Measurements from ENCODE around the gene EBI3. TPM values are rescaled to one million over a fixed set of nuclear protein-coding genes. Genes with fewer than 3 reads are reported as not detected.
"Not testable (repeated sequence)": the region's sequence is repeated elsewhere in the genome, so short reads cannot be mapped to it uniquely, and the experiment has no call there.

EBI3 gene
- total RNA-seq, 8 experiments from 2014 or later, result 0.17 to 11.9 (median 0.83) TPM; not detected in 4

DNA sequence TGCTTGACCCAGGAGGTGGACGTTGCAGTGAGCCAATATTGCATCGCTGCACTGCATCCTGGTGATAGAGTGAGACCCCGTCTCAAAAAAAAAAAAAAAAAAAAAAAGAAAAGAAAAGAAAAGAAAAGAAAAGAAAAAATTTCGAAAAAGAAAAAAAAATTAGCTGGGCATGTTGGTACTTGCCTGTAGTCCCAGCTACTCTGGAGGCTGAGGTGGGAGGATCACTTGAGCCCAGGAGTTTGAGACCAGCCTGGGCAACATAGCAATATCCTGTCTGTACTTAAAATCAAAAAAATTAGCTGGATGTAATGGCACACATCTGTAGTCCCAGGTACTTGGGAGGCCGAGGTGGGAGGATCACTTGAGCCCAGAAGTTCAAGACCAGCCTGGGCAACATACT is 2.8 kb downstream of the EBI3 start:
- in situ Hi-C loops (cut with MboI; ENCODE audit: low pct_unique_long_range_greater_than_20kb in 2 of 9, low sequenced_read_pairs in 9 of 9, unreplicated experiment in 9 of 9); H3K27ac ChIP-seq; ATAC-seq (replicated peaks in 6 of 8); H3K4me1 ChIP-seq (replicated peaks in 1 of 2); H3K4me3 ChIP-seq: not testable (repeated sequence)
- WGBS, 10 experiments, result 52 to 80% (median 65%) methylated on average over 2 to 5 of the region's 5 CpGs; no CpG with 5 or more reads in 1 of the 10 experiments

DNA sequence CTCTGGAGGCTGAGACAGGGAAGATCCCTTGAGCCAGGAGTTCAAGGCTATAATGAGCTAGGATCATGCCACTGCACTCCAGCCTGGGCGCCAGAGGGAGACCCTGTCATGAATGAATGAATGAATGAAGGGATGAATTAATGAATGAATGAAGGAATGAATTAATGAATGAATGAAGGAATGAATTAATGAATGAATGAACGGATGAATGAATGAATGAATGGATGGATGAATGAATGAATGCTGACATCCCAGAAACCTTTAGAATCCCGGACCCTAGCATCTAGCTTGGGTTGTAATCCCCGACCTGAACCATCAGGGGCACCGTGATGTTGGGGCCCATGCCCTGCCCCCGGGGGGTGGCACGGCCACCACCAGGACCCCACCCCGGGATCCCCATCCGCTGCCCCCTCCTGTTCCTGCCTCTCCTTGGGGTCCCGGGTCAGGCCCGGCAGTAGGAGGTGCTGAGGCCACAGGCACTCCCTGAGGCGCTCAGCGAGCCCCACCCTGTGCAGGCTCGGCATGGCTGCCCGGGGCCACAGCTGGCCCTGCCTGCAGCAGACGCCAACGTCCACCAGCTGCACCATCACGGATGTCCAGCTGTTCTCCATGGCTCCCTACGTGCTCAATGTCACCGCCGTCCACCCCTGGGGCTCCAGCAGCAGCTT is 3.4 kb downstream of the EBI3 start:
- ATAC-seq (replicated peaks in 6 of 8), result peak in 7 of 8 experiments; percentile 18 to 57 (median 38)
- no peak overlapping the region for H3K4me3 ChIP-seq
- no peak overlapping the region for H3K27ac ChIP-seq
- H3K4me1 ChIP-seq (replicated peaks in 1 of 2), result no peaks in the 10 kb centered on the region
- in situ Hi-C loops (cut with MboI; ENCODE audit: low pct_unique_long_range_greater_than_20kb in 2 of 9, low sequenced_read_pairs in 9 of 9, unreplicated experiment in 9 of 9), result no loop called here
- 29 to 100% (median 71%) methylated on average over 1 to 5 of the region's 21 CpGs; no CpG with 5 or more reads in 2 of the 10 experiments for WGBS, 10 experiments

DNA sequence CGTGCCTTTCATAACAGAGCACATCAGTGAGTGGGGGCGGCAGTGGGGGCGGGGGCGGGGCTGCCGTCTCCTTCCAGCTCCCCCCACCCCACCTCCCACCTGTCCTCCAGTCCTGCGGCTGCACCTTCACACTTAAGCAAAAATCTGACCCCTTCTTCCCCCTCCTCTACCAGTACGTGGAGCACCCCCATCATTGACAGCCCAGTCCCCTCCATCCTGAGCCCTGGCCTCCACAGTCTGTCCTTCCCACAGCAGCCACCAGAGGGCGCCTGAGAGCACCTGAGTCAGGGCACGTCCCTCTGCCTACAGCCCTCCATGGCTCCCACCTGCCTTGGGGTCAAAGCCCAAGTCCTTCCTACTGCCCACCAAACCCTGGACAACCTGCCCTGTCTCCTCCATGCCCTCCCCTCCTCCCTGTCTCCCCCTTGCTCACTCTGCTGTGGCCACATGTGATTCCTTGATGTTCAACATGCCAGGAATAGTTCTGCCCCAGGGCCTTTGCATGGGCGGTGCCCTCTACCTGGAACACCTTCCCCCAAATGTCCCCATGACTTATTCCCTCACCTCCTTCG is 4.0 kb downstream of the EBI3 start:
- no peaks in the 10 kb centered on the region for H3K4me1 ChIP-seq (replicated peaks in 1 of 2)
- 64 to 80% methylated on average over 2 of the region's 11 CpGs; no CpG with 5 or more reads in 8 of the 10 experiments for WGBS, 10 experiments
- H3K27ac ChIP-seq, result no peak overlapping the region
- in situ Hi-C loops (cut with MboI; ENCODE audit: low pct_unique_long_range_greater_than_20kb in 2 of 9, low sequenced_read_pairs in 9 of 9, unreplicated experiment in 9 of 9), result no loop called here
- ATAC-seq (replicated peaks in 6 of 8), result peak; percentile 21 to 66 (median 44)
- H3K4me3 ChIP-seq, result no peak overlapping the region

DNA sequence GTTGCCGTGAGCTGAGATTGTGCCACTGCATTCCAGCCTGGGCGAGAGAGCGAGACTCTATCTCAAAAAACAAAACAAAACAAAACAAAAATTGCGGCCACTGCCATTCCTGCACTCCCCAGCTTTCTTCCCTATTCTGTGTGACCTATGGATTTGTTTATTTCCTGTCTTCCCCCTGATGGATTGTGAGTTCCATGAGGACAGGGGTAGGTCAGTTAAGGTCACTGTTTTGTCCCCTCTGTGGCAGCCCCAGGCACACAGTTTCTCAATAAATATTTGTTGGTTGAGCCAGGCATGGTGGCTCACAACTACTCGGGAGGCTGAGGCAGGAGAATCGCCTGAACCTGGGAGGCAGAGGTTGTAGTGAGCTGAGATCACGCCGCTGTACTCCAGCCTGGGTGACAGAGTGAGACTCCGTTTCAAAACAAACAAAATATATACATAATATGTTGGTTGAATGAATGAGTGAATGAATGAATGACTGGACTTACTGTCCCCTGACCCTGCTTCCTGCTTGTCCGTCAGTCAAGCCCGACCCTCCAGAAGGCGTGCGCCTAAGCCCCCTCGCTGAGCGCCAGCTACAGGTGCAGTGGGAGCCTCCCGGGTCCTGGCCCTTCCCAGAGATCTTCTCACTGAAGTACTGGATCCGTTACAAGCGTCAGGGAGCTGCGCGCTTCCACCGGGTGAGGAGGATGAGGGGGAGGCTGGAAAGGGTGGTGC is 5.0 kb downstream of the EBI3 start:
- in situ Hi-C loops (cut with MboI; ENCODE audit: low pct_unique_long_range_greater_than_20kb in 2 of 9, low sequenced_read_pairs in 9 of 9, unreplicated experiment in 9 of 9), result no loop called here

DNA sequence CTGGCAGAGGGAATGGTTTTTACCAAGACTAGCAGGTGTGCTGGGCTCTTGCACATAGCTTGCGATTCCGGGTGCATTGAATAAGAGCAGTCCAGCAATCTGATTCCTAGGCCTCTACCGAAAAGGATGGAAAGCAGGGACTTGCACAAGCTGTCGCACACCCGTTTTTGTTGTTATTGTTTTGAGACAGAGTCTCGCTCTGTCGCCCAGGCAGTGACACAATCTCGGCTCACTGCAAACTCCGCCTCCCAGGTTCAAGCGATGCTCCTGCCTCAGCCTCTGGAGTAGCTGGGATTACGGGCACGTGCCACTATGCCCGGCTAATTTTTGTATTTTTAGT is 5.5 kb downstream of the EBI3 start:
- no peak overlapping the region for H3K27ac ChIP-seq
- in situ Hi-C loops (cut with MboI; ENCODE audit: low pct_unique_long_range_greater_than_20kb in 2 of 9, low sequenced_read_pairs in 9 of 9, unreplicated experiment in 9 of 9), result no loop called here
- no peak for ATAC-seq (replicated peaks in 6 of 8)
- H3K4me3 ChIP-seq, result no peak overlapping the region
- no peaks in the 10 kb centered on the region for H3K4me1 ChIP-seq (replicated peaks in 1 of 2)
- 35 to 80% (median 66%) methylated on average over 1 to 8 of the region's 13 CpGs; no CpG with 5 or more reads in 6 of the 10 experiments for WGBS, 10 experiments

More for the DNA sequence above, 5.0 kb downstream of the EBI3 start:
- Histone ChIP-seq H3K4me3 (no peak overlapping the region), H3K27ac (no peak overlapping the region), H3K4me1 (replicated peaks in 1 of 2) (no peaks in the 10 kb centered on the region)
- no peak for ATAC-seq (replicated peaks in 6 of 8)
- WGBS, 10 experiments, result 48 to 89% (median 76%) methylated on average over 2 to 10 of the region's 21 CpGs; no CpG with 5 or more reads in 2 of the 10 experiments

DNA sequence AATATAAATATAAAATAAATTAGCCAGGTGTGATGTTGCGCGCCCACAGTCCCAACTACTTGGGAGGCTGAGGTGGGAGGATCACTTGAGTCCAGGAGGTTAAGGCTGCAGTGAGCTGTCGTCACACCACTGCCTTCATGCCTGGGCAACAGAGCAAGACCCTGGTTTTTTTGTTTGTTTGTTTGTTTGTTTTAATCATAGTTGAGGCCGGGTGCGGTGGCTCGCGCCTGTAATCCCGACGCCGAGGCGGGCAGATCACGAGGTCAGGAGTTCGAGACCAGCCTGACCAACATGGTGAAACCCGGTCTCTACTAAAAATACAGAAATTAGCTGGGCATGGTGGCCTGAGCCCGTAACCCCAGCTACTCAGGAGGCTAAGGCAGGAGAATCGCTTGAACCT is 8.2 kb downstream of the EBI3 start:
- H3K4me3 ChIP-seq; H3K27ac ChIP-seq; H3K4me1 ChIP-seq (replicated peaks in 1 of 2); in situ Hi-C loops (cut with MboI; ENCODE audit: low pct_unique_long_range_greater_than_20kb in 2 of 9, low sequenced_read_pairs in 9 of 9, unreplicated experiment in 9 of 9); ATAC-seq (replicated peaks in 6 of 8): not testable (repeated sequence)
- 76 to 100% (median 88%) methylated on average over 1 to 15 of the region's 16 CpGs; no CpG with 5 or more reads in 3 of the 10 experiments for WGBS, 10 experiments

DNA sequence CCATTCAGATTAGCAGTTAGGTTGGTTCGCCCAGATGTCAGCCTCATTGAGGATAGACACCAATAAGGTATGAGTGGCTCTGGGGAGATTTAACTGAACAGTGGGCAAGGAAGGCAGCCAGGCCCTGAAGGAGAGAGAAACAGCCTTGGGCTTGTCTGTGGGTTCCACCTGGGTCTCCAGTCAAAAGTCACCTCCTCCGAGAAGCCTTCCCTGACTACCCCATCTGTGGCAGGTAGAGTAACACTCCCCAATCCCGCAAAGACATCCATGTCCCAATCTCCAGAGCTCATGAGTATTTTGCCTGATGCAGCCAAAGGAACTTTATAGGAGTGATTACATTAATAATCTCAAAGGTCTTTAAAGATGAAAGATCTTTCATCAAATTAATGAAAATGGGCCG is 9.5 kb downstream of the EBI3 start:
- 67 to 100% (median 93%) methylated on average over 1 to 3 of the region's 4 CpGs; no CpG with 5 or more reads in 5 of the 10 experiments for WGBS, 10 experiments
- Histone ChIP-seq H3K4me3 (no peak overlapping the region), H3K27ac (no peak overlapping the region), H3K4me1 (replicated peaks in 1 of 2) (no peaks in the 10 kb centered on the region)
- ATAC-seq (replicated peaks in 6 of 8), result no peak
- in situ Hi-C loops (cut with MboI; ENCODE audit: low pct_unique_long_range_greater_than_20kb in 2 of 9, low sequenced_read_pairs in 9 of 9, unreplicated experiment in 9 of 9), result no loop called here

DNA sequence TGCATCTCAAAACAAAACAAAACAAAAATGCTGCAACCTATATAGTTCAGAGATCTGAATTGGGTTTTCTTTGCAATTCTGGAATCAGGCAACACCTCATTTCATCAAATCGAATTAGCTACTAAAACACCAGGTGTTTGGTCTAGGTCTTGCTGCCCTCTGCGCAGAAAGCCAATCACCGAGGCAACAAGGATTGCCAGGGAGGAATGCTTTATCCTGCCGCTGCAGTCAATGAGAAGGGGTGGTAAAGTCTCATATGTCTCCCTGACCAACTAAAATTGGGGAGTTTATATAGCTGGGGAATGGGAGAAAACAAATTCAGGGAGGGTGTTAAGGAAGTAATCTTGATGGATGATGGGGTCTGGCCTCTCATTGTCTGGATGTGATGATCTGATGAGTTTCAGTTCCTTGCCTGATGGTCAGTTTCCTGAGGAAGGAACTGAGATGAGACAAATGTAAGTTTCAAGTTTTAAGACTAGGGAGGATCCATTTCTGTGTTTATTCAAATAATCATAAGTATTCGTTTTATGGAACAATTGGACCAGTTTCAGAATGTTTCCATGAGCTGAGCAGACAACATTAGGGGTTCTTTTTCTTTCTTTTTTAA is 12.6 kb downstream of the EBI3 start:
- in situ Hi-C loops (cut with MboI; ENCODE audit: low pct_unique_long_range_greater_than_20kb in 2 of 9, low sequenced_read_pairs in 9 of 9, unreplicated experiment in 9 of 9), result no loop called here
- Histone ChIP-seq H3K27ac (no peak overlapping the region), H3K4me3 (no peak overlapping the region), H3K4me1 (replicated peaks in 1 of 2) (peaks cover 0 to 5% of the 10 kb centered on the region in 2 donors)
- ATAC-seq (replicated peaks in 6 of 8), result no peak
- WGBS, 10 experiments, result 13 to 68% (median 43%) methylated on average over 1 to 5 of the region's 5 CpGs; no CpG with 5 or more reads in 1 of the 10 experiments

DNA sequence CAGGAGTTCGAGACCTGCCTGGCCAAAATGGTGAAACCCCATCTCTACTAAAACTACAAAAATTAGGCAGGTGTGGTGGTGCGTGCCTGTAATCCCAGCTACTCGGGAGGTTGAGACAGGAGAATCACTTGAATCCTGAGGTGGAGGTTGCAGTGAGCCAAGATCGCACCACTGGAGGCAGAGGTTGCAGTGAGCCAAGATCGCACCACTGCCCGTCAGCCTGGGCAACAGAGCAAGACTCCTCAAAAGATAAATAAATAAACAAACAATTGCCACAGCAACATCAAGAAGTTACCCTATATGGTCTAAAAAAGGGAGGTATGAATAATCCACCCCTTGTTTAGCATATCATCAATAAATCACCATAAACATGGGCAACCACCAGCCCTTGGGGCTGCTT is 16.6 kb downstream of the EBI3 start:
- H3K27ac ChIP-seq; in situ Hi-C loops (cut with MboI; ENCODE audit: low pct_unique_long_range_greater_than_20kb in 2 of 9, low sequenced_read_pairs in 9 of 9, unreplicated experiment in 9 of 9); H3K4me3 ChIP-seq; H3K4me1 ChIP-seq (replicated peaks in 1 of 2); ATAC-seq (replicated peaks in 6 of 8): not testable (repeated sequence)
- WGBS, 10 experiments, result 86 to 100% (median 100%) methylated on average over 1 to 5 of the region's 6 CpGs; no CpG with 5 or more reads in 6 of the 10 experiments

DNA sequence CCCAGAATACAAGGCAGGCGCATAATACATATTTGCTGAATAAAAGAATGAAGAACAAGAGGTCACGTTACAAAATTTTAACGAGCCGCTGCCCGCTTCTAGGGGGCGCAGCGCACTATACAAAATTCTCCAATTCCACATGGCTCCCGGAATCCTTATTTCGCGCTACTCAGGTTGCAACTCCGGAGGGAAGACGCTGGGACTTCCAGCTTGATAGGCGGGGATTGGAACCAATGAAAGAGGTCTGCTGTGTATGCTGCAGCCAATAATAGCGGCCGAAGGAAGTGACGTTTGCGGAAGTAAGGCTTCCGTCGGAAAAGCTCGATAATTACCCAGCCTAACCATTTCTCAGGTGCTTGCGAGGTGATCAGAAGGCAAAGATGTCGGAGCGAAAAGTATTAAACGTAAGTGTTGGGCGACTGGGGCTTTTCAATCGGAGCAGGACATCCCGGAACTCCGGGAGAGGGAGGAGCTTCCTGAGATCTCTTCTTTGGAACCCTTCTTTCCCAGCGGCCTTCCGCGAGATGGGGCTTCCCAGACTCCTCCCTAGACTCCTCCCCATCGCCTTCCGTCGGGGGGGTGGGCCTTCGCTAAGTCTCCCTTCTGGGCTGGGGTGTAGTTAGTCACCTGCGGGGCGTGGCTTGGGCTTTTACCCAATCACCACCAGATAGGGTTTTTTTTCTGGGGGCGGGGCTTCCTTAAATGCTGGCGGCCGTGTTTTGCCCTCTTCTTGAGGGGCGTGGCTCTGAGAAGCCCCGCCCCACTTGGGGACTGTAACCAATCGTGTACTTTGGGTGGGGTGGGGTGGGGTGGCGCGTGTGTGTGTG is 17.7 kb downstream of the EBI3 start, which contains the start of gene YJU2:
Gene YJU2 (plus strand): TSS at position 314 of the 827 bp plus-strand sequence. CDS start 67 bp downstream, at position 381.
- Histone ChIP-seq H3K4me1 (replicated peaks in 1 of 2) (peaks cover 4 to 5% of the 10 kb centered on the region in 2 donors), H3K4me3 (peak within 1 kb of the TSS; percentile 67 to 96 (median 71)), H3K27ac (peak within 1 kb of the TSS; percentile 95 to 97)
- 0 to 6% (median 2%) methylated on average over 1 to 18 of the region's 45 CpGs; no CpG with 5 or more reads in 2 of the 10 experiments for WGBS, 10 experiments
- in situ Hi-C loops (cut with MboI; ENCODE audit: low pct_unique_long_range_greater_than_20kb in 2 of 9, low sequenced_read_pairs in 9 of 9, unreplicated experiment in 9 of 9), result no loop called here
- peak; percentile 93 to 96 (median 95) for ATAC-seq (replicated peaks in 6 of 8)

DNA sequence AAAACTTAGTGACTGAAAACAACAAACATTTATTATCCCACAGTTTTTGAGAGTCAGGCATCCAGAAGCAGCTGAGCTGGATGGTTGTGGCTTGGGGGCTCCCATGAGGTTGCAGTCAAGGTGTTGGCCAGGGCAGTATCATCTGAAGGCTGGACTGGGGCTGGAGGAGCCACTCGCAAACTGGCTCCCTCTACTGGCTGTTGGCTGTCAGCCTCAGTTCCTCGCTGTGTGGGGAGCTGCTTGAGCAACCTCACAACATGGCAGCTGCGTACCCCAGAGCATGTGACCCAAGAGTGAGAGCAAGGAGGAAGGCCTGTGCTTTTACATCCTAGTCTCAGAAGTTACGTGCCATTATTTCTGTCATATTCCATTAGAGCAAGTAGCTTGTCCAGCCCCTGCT is 27.2 kb downstream of the EBI3 start:
- H3K27ac ChIP-seq, result no peak overlapping the region
- no peak for ATAC-seq (replicated peaks in 6 of 8)
- in situ Hi-C loops (cut with MboI; ENCODE audit: low pct_unique_long_range_greater_than_20kb in 2 of 9, low sequenced_read_pairs in 9 of 9, unreplicated experiment in 9 of 9), result loop anchor here in 1 of 9 experiments (25.0 kb wide), 1 partner anchor 381 kb away; the partner anchor contains the start of gene TNFAIP8L1
- H3K4me1 ChIP-seq (replicated peaks in 1 of 2), result no peaks in the 10 kb centered on the region
- 80 to 100% (median 100%) methylated on average over 1 to 3 of the region's 4 CpGs; no CpG with 5 or more reads in 2 of the 10 experiments for WGBS, 10 experiments
- H3K4me3 ChIP-seq, result no peak overlapping the region

DNA sequence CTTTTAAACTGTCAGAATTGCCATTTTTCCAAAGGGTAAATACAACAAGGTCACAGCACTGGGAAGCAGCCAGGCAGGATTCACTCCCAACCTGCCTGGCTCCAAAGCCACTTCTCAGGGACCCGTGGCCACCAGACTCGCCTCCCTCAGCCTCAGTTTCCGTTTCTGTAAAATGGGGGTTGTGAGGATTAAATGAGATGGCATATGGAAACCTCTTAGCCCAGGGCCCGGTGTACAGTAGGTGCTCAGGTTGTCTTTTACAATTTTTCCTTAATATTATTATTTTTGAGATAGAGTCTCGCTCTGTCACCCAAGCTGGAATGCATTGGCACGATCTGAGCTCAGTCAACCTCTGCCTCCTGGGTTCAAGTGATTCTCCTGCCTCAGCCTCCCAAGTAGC is 27.7 kb downstream of the EBI3 start:
- in situ Hi-C loops (cut with MboI; ENCODE audit: low pct_unique_long_range_greater_than_20kb in 2 of 9, low sequenced_read_pairs in 9 of 9, unreplicated experiment in 9 of 9), result loop anchor here in 1 of 9 experiments (25.0 kb wide), 1 partner anchor 380 kb away; the partner anchor contains the start of gene TNFAIP8L1
- Histone ChIP-seq H3K27ac (no peak overlapping the region), H3K4me1 (replicated peaks in 1 of 2) (no peaks in the 10 kb centered on the region), H3K4me3 (no peak overlapping the region)
- no peak for ATAC-seq (replicated peaks in 6 of 8)
- 61 to 100% (median 100%) methylated on average over 1 to 5 of the region's 6 CpGs; no CpG with 5 or more reads in 2 of the 10 experiments for WGBS, 10 experiments

All from motor neuron (in vitro differentiated cells).